ENCODE data around the gene ZFPM1.

DNA sequence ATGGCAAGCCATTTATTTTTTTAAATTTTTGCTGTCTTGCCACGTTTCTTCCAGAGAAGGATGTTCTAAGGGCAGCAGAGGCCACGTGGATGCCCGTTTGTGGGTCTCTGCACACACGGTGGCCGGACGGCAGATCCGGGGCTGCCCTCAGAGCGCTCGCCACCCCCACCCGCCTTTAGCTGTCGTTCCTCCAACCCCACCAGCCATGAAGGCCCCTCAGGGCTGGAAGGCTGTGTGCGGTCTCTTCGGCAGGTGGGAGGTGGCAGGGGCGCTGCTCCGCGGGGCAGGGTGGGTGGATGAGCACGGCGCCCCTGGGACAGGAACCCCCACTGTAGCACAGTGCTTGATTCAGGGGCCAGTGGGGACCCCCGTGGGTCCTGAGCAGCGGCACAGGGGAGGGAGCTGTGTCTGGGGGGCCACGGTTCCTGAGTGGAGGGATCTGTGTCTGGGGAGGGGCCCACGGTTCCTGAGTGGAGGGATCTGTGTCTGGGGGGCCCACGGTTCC, 49.7 kb downstream of the ZFPM1 start:
- TF ChIP-seq, protein P1, sequence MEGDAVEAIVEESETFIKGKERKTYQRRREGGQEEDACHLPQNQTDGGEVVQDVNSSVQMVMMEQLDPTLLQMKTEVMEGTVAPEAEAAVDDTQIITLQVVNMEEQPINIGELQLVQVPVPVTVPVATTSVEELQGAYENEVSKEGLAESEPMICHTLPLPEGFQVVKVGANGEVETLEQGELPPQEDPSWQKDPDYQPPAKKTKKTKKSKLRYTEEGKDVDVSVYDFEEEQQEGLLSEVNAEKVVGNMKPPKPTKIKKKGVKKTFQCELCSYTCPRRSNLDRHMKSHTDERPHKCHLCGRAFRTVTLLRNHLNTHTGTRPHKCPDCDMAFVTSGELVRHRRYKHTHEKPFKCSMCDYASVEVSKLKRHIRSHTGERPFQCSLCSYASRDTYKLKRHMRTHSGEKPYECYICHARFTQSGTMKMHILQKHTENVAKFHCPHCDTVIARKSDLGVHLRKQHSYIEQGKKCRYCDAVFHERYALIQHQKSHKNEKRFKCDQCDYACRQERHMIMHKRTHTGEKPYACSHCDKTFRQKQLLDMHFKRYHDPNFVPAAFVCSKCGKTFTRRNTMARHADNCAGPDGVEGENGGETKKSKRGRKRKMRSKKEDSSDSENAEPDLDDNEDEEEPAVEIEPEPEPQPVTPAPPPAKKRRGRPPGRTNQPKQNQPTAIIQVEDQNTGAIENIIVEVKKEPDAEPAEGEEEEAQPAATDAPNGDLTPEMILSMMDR (IDR thresholded peaks at IDR 0.05; ENCODE audit: insufficient read depth, low read length, poor library complexity, severe bottlenecking), result no peak
- TF ChIP-seq EZH2phosphoT487 (conservative IDR thresholded peaks at IDR 0.05; ENCODE audit: low read length), result no peak

Measured in SU-DHL-6 (cell line).